ENCODE measurements around the gene FBXL7.

The FBXL7 gene

GRCh38 chr5:15937708-15938107 lies 437.7 kb downstream of the FBXL7 start:
- no peak for TF ChIP-seq GLIS3 (CRISPR knock-in tag; IDR thresholded peaks at IDR 0.05)
- TF ChIP-seq ZNF565 (CRISPR knock-in tag; conservative IDR thresholded peaks at IDR 0.05; ENCODE audit: low read depth): no peak
- TF ChIP-seq ZFP30 (CRISPR knock-in tag; IDR thresholded peaks at IDR 0.05): no peak
- TF ChIP-seq PATZ1 (CRISPR knock-in tag; IDR thresholded peaks at IDR 0.05; ENCODE audit: borderline replicate concordance): no peak
- TF ChIP-seq POU6F1 (CRISPR knock-in tag; IDR thresholded peaks at IDR 0.05; ENCODE audit: borderline replicate concordance, low read depth): no peak
- no peak for TF ChIP-seq BACH2 (CRISPR knock-in tag; IDR thresholded peaks at IDR 0.05; ENCODE audit: borderline replicate concordance)
- TF ChIP-seq CREB5 (CRISPR knock-in tag; IDR thresholded peaks at IDR 0.05; ENCODE audit: low read depth): no peak
- TF ChIP-seq ZNF8 (CRISPR knock-in tag; IDR thresholded peaks at IDR 0.05): no peak
- TF ChIP-seq SNAI2 (CRISPR knock-in tag; IDR thresholded peaks at IDR 0.05): no peak
- no peak for TF ChIP-seq ARNTL (CRISPR knock-in tag; IDR thresholded peaks at IDR 0.05; ENCODE audit: borderline replicate concordance, low read depth)
- TF ChIP-seq ESRRG (CRISPR knock-in tag; IDR thresholded peaks at IDR 0.05): no peak
- TF ChIP-seq TOX (CRISPR knock-in tag; IDR thresholded peaks at IDR 0.05; ENCODE audit: borderline replicate concordance): no peak
- TF ChIP-seq CSRNP3 (CRISPR knock-in tag; IDR thresholded peaks at IDR 0.05): no peak
- no peak for TF ChIP-seq OSR1 (CRISPR knock-in tag; IDR thresholded peaks at IDR 0.05)
- no peak for TF ChIP-seq PPARA (CRISPR knock-in tag; IDR thresholded peaks at IDR 0.05; ENCODE audit: borderline replicate concordance)
- no peak for TF ChIP-seq ZFP3 (CRISPR knock-in tag; IDR thresholded peaks at IDR 0.05)
- TF ChIP-seq TCF4 (CRISPR knock-in tag; IDR thresholded peaks at IDR 0.05; ENCODE audit: borderline replicate concordance): no peak
- TF ChIP-seq ISL1 (CRISPR knock-in tag; IDR thresholded peaks at IDR 0.05): no peak
- ATAC-seq: no peak

GRCh38 chr5:15938186-15938585 lies 438.2 kb downstream of the FBXL7 start:
- no peak for ATAC-seq
- TF ChIP-seq ZC3H10 (CRISPR knock-in tag; IDR thresholded peaks at IDR 0.05) (no peak), ZNF70 (CRISPR knock-in tag; IDR thresholded peaks at IDR 0.05) (no peak), ZFP30 (CRISPR knock-in tag; IDR thresholded peaks at IDR 0.05) (no peak), TSHZ2 (CRISPR knock-in tag; IDR thresholded peaks at IDR 0.05) (no peak), ESRRG (CRISPR knock-in tag; IDR thresholded peaks at IDR 0.05) (no peak), POU6F1 (CRISPR knock-in tag; IDR thresholded peaks at IDR 0.05; ENCODE audit: borderline replicate concordance, low read depth) (no peak), PATZ1 (CRISPR knock-in tag; IDR thresholded peaks at IDR 0.05; ENCODE audit: borderline replicate concordance) (no peak), RARB (CRISPR knock-in tag; IDR thresholded peaks at IDR 0.05) (no peak), ARNTL (CRISPR knock-in tag; IDR thresholded peaks at IDR 0.05; ENCODE audit: borderline replicate concordance, low read depth) (no peak), ZNF8 (CRISPR knock-in tag; IDR thresholded peaks at IDR 0.05) (no peak), CREB5 (CRISPR knock-in tag; IDR thresholded peaks at IDR 0.05; ENCODE audit: low read depth) (no peak), PPARA (CRISPR knock-in tag; IDR thresholded peaks at IDR 0.05; ENCODE audit: borderline replicate concordance) (no peak), CSRNP3 (CRISPR knock-in tag; IDR thresholded peaks at IDR 0.05) (no peak), BACH2 (CRISPR knock-in tag; IDR thresholded peaks at IDR 0.05; ENCODE audit: borderline replicate concordance) (no peak), ZFP3 (CRISPR knock-in tag; IDR thresholded peaks at IDR 0.05) (no peak), CSDC2 (CRISPR knock-in tag; IDR thresholded peaks at IDR 0.05) (no peak), GLIS3 (CRISPR knock-in tag; IDR thresholded peaks at IDR 0.05) (no peak), SNAI2 (CRISPR knock-in tag; IDR thresholded peaks at IDR 0.05) (no peak), ZNF565 (CRISPR knock-in tag; conservative IDR thresholded peaks at IDR 0.05; ENCODE audit: low read depth) (no peak)
